Body of pancreas (tissue), 4 donors: ENCODE measurements around the gene ZFYVE16.

ENCODE experiments used
- CTCF ChIP-seq, 7 experiments: fragments of 450-650 bp in 4 of 7; fragments of 200-600 bp in 3 of 7; sonication (generic) in 3 of 7; IDR thresholded peaks; one replicate each; pipeline ENCODE4 v1.5.1; 2016 to 2019; ENCODE audit warnings: antibody characterized with exemption in 7 of 7
- POLR2A ChIP-seq, 3 donors: fragments of 450-650 bp; IDR thresholded peaks; one replicate each; pipeline ENCODE4 v1.6.1; 2016; ENCODE audit warnings: antibody characterized with exemption in 3 of 3, mild to moderate bottlenecking in 2 of 3

- TF ChIP-seq CTCF (IDR thresholded peaks at IDR 0.05) (no peak), POLR2A (IDR thresholded peaks at IDR 0.05) (no peak)
Observed at GRCh38 chr5:80403782-80404181, 4.1 kb upstream of the ZFYVE16 start.
